Measurements from ENCODE around the gene NCOR2. TPM values are rescaled to one million over a fixed set of nuclear protein-coding genes. Genes with fewer than 3 reads are reported as not detected.
A peak's percentile ranks its signal among the peaks of the same experiment; 100 is the strongest.

The NCOR2 gene
- total RNA-seq, result 100 to 1,000 TPM; 137 to 148 TPM

GRCh38 chr12:124566997-124567672 lies at the start of gene NCOR2:
Gene NCOR2 (minus strand): TSS chr12:124567612. CDS start chr12:124495251, 72,361 bp downstream.
- H3K9me3 ChIP-seq, result no peaks in the 10 kb centered on the region
- TF ChIP-seq, protein P1, sequence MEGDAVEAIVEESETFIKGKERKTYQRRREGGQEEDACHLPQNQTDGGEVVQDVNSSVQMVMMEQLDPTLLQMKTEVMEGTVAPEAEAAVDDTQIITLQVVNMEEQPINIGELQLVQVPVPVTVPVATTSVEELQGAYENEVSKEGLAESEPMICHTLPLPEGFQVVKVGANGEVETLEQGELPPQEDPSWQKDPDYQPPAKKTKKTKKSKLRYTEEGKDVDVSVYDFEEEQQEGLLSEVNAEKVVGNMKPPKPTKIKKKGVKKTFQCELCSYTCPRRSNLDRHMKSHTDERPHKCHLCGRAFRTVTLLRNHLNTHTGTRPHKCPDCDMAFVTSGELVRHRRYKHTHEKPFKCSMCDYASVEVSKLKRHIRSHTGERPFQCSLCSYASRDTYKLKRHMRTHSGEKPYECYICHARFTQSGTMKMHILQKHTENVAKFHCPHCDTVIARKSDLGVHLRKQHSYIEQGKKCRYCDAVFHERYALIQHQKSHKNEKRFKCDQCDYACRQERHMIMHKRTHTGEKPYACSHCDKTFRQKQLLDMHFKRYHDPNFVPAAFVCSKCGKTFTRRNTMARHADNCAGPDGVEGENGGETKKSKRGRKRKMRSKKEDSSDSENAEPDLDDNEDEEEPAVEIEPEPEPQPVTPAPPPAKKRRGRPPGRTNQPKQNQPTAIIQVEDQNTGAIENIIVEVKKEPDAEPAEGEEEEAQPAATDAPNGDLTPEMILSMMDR (IDR thresholded peaks at IDR 0.05), result no peak
- H3K9ac ChIP-seq (ENCODE audit: low read depth in 2 of 2, low read length in 2 of 2), result peak within 1 kb of the TSS; percentile 93 to 96
- intact Hi-C loops (cut with DNase I), result loop anchor here (5.0 kb wide), 1 partner anchor 185 kb away; no protein-coding TSS in a partner anchor
- H3K4me3 ChIP-seq, result peak within 1 kb of the TSS; percentile 99
- no peaks in the 10 kb centered on the region for H3K36me3 ChIP-seq
- no peak for DNase-seq
- peak within 1 kb of the TSS; percentile 99 for H3K27ac ChIP-seq
- peaks cover 5% of the 10 kb centered on the region for H3K4me1 ChIP-seq
- no peaks in the 10 kb centered on the region for H3K27me3 ChIP-seq

DNA sequence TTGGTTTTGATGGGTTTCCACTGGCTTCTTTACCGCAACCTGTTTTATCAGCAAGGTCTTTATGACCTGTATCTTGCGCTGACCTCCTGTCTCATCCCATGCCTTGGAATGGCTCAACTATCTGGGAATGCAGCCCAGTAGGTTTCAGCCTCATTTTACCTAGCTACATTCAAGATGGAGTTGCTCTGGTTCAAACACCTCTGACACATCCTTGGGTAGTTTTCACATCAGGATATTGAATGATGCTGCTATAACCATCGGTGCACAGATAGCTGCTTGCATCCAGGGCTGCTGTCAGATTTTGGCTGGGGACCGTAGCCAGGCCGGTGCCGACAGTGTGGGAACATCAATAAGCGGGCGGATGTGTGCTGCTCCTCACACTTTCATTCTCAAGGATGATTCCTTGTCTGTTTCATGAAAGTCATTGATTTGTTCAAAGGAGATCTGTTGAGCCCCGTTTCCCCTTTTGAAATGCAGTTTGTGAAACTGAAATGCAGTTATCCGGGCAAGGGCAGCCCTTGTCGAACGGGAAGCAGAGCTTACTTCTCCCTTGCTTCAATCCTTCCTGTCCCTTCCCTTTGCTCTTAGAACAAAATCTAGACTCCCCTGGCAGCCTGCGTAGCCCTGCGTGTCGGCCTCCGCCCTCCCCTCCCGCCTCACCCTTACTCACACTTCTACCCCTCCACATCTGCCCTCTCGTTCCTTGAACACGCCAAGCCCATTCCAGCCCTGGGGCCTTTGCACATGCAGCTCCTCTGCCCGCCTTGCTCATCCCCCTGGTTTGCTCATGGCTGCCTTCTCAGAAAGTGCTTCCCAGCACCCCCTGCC lies 49.2 kb upstream of the NCOR2 start:
- H3K36me3 ChIP-seq, result no peaks in the 10 kb centered on the region
- TF ChIP-seq, protein P1 (IDR thresholded peaks at IDR 0.05), result no peak
- H3K27me3 ChIP-seq, result no peaks in the 10 kb centered on the region
- no peak for DNase-seq
- H3K9ac ChIP-seq (ENCODE audit: low read depth in 2 of 2, low read length in 2 of 2), result no peak overlapping the region
- H3K27ac ChIP-seq, result no peak overlapping the region
- peaks cover 3% of the 10 kb centered on the region for H3K4me1 ChIP-seq
- intact Hi-C loops (cut with DNase I), result no loop called here
- no peak overlapping the region for H3K4me3 ChIP-seq
- no peaks in the 10 kb centered on the region for H3K9me3 ChIP-seq

DNA sequence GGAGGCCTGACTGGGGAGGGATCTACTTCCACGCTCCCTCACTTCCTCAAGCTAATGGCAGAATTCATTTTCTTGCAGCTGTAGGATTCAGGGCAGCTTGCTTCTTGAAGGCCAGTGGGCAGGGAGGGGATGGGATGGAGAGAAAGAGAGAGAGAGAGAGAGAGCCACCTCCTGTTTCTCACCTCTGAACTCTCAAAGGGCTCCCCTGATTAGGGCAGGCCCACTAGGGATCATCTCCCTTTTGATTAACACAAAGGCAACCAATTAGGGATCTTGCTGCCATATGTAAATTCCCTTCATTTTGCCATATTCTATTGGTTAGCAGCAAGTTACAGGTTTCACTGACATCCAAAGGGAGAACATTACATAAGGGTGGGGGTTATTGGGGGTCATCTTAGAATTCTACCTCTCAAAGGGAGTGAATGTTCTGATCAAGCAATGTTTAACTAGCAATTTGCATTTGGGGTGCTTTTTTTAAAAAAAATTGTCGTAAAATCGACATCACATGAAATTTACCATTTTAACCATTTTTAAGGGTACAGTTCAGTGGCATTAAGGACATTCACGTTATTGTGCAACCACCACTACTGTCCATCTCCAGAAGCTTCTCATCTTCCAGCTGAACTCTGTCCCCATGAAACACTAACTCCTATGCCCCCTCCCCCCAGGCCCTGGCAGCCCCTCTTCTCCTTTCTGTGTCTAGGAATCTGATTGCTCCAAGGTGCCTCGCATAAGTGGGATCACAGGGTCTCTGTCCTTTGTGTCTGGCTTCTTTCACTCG lies 47.3 kb upstream of the NCOR2 start:
- no peaks in the 10 kb centered on the region for H3K27me3 ChIP-seq
- intact Hi-C loops (cut with DNase I), result no loop called here
- DNase-seq, result no peak

GRCh38 chr12:124613151-124613585 lies 45.8 kb upstream of the NCOR2 start:
- Histone ChIP-seq H3K27ac (peak overlapping the region; percentile 22), H3K4me1 (peaks cover 11% of the 10 kb centered on the region)

More for the DNA sequence above, 47.3 kb upstream of the NCOR2 start:
- TF ChIP-seq, protein P1 (IDR thresholded peaks at IDR 0.05), result no peak
- H3K27ac ChIP-seq, result no peak overlapping the region
- no peak overlapping the region for H3K4me3 ChIP-seq
- peaks cover 3% of the 10 kb centered on the region for H3K4me1 ChIP-seq
- no peaks in the 10 kb centered on the region for H3K36me3 ChIP-seq
- H3K9me3 ChIP-seq, result no peaks in the 10 kb centered on the region
- H3K9ac ChIP-seq (ENCODE audit: low read depth in 2 of 2, low read length in 2 of 2), result no peak overlapping the region

DNA sequence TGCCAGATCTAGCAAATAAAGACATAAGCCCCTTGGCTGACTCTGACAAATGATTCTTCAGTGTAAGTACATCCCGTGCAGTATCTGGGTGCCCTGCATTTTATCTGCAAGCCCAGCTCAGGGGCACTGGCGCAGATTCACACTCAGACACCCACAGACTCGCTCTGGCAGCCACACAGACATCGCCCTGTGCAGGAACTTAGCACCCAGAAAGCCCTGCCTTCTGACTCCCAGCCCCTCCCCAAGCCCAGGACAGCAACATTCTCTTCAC lies 44.9 kb upstream of the NCOR2 start:
- H3K36me3 ChIP-seq, result no peaks in the 10 kb centered on the region
- H3K4me3 ChIP-seq, result no peak overlapping the region
- no peak overlapping the region for H3K9ac ChIP-seq (ENCODE audit: low read depth in 2 of 2, low read length in 2 of 2)
- no peak for DNase-seq
- no peaks in the 10 kb centered on the region for H3K9me3 ChIP-seq
- no peak overlapping the region for H3K27ac ChIP-seq
- intact Hi-C loops (cut with DNase I), result no loop called here
- H3K4me1 ChIP-seq, result peaks cover 13% of the 10 kb centered on the region
- no peaks in the 10 kb centered on the region for H3K27me3 ChIP-seq
- TF ChIP-seq, protein P1 (IDR thresholded peaks at IDR 0.05), result no peak

More at GRCh38 chr12:124613151-124613585, 45.8 kb upstream of the NCOR2 start:
- intact Hi-C loops (cut with DNase I), result no loop called here
- H3K4me3 ChIP-seq, result no peak overlapping the region
- H3K27me3 ChIP-seq, result no peaks in the 10 kb centered on the region
- H3K9me3 ChIP-seq, result no peaks in the 10 kb centered on the region
- TF ChIP-seq, protein P1 (IDR thresholded peaks at IDR 0.05), result no peak
- peak; percentile 76 for DNase-seq
- no peaks in the 10 kb centered on the region for H3K36me3 ChIP-seq
- no peak overlapping the region for H3K9ac ChIP-seq (ENCODE audit: low read depth in 2 of 2, low read length in 2 of 2)

All from colonic mucosa (tissue), 4 donors.